GM12878 (cell line): Measurements from ENCODE around the gene HHAT.

Experiments
- CTCF ChIP-seq, 3 experiments: IDR thresholded peaks in 2 of 3; conservative IDR thresholded peaks in 1 of 3; 2 replicates each; pipeline ENCODE4 v1.5.1; 2011; ENCODE audit warnings: low read depth in 3 of 3, low read length in 3 of 3, mild to moderate bottlenecking in 3 of 3, control low read depth in 2 of 3, moderate library complexity in 2 of 3, inconsistent platforms in 1 of 3, mixed read lengths in 1 of 3; ENCODE audit not compliant: control insufficient read depth in 2 of 3, insufficient read depth in 1 of 3; ENCODE audit errors: extremely low read depth in 1 of 3
- DPF2 ChIP-seq: fragments of 450-650 bp; IDR thresholded peaks from 2 replicates; pipeline ENCODE4 v1.6.1; 2017; ENCODE audit warnings: mild to moderate bottlenecking
- EP300 ChIP-seq, 2 experiments: fragments of 150-350 bp in 1 of 2; IDR thresholded peaks; 2 replicates each; pipeline ENCODE4 v1.6.1; 2011 to 2012; ENCODE audit warnings: low read depth in 2 of 2, low read length in 2 of 2, borderline replicate concordance in 1 of 2, improper control_type of control experiment in 1 of 2, inconsistent platforms in 1 of 2; ENCODE audit not compliant: control insufficient read depth in 1 of 2
- EZH2 ChIP-seq: IDR thresholded peaks from 2 replicates; pipeline ENCODE4 v1.6.1; 2012; ENCODE audit warnings: low read depth, mild to moderate bottlenecking, control low read depth, inconsistent platforms, low read length, borderline replicate concordance; ENCODE audit not compliant: control insufficient read depth
- MTA3 ChIP-seq: IDR thresholded peaks from 2 replicates; pipeline ENCODE4 v1.6.1; 2012; ENCODE audit warnings: low read length, inconsistent platforms, borderline replicate concordance
- NRF1 ChIP-seq: conservative IDR thresholded peaks from 2 replicates; pipeline ENCODE4 v1.6.1; 2011; ENCODE audit warnings: mild to moderate bottlenecking, low read depth, low read length, improper control_type of control experiment
- REST ChIP-seq: IDR thresholded peaks from 2 replicates; pipeline ENCODE4 v1.6.1; 2012; ENCODE audit warnings: mild to moderate bottlenecking, low read depth, low read length
- YBX1 ChIP-seq: fragments of 450-650 bp; IDR thresholded peaks from 2 replicates; pipeline ENCODE4 v1.6.1; 2016; ENCODE audit warnings: antibody characterized with exemption

GRCh38 chr1:210506689-210507088 lies 178.0 kb downstream of the HHAT start:
- TF ChIP-seq MTA3 = no peak
- no peak for TF ChIP-seq NRF1
- TF ChIP-seq CTCF (IDR thresholded peaks at IDR 0.05 in 2 of 3, conservative IDR thresholded peaks at IDR 0.05 in 1 of 3; ENCODE audit: control insufficient read depth in 2 of 3, extremely low read depth in 1 of 3, insufficient read depth in 1 of 3, low read depth in 3 of 3, low read length in 3 of 3) = no peak
- no peak for TF ChIP-seq EZH2
- no peak for TF ChIP-seq REST
- TF ChIP-seq YBX1 = no peak
- TF ChIP-seq DPF2 = no peak
- TF ChIP-seq EP300 (IDR thresholded peaks at IDR 0.05; ENCODE audit: borderline replicate concordance in 1 of 2, control insufficient read depth in 1 of 2, low read depth in 2 of 2, low read length in 2 of 2) = no peak
